OCI-LY7 (cell line): ENCODE data around the gene FHIT. TPM values are rescaled to one million over a fixed set of nuclear protein-coding genes. Genes with fewer than 3 reads are reported as not detected.

ENCODE experiments used
- BruUV-seq: library from RNA; stranded (reverse); fragments of 400-500 nt; replicated peaks from 2 replicates; lab custom pipeline; 2021; lab: Mats Ljungman, UMichigan
- CTCF ChIA-PET: fragments of 300-600 bp; sonication (Branson Sonifier 250); formaldehyde crosslinking; loops from one replicate; lab custom pipeline; 2022; ENCODE audit warnings: antibody characterized with exemption; ENCODE audit not compliant: unreplicated experiment; lab: Charles Lee
- POLR2A ChIA-PET: fragments of 300-600 bp; sonication (Branson Sonifier 250); formaldehyde crosslinking; loops from one replicate; lab custom pipeline; 2022; ENCODE audit warnings: antibody characterized with exemption; lab: Charles Lee
- DNase-seq: peaks from one replicate; pipeline ENCODE4 v3.0.0-alpha.2; 2015; ENCODE audit warnings: low spot score
- H2AFZ ChIP-seq: fragments of 200-600 bp; sonication (generic), shearing (Covaris generic); 2 replicates; pipeline ENCODE4 v1.6.1; 2014; ENCODE audit warnings: mild to moderate bottlenecking, antibody characterized with exemption, low read length, moderate library complexity
- H3K27ac ChIP-seq: fragments of 200-600 bp; sonication (generic); 2 replicates; pipeline ENCODE4 v1.5.1; 2014; ENCODE audit warnings: mixed run types, low read depth, mild to moderate bottlenecking, moderate library complexity, low read length, inconsistent platforms; ENCODE audit not compliant: poor library complexity, severe bottlenecking
- H3K36me3 ChIP-seq: fragments of 200-600 bp; sonication (generic); 2 replicates; pipeline ENCODE4 v1.6.1; 2014; ENCODE audit warnings: mild to moderate bottlenecking, antibody characterized with exemption, low read length, moderate library complexity, mixed read lengths; ENCODE audit not compliant: insufficient read depth
- H3K4me1 ChIP-seq: fragments of 200-600 bp; sonication (generic); 2 replicates; pipeline ENCODE4 v1.5.1; 2014; ENCODE audit warnings: mild to moderate bottlenecking, low read length; ENCODE audit not compliant: insufficient read depth, poor library complexity, severe bottlenecking
- H3K4me2 ChIP-seq: fragments of 200-600 bp; sonication (generic); 2 replicates; pipeline ENCODE4 v1.6.1; 2014; ENCODE audit warnings: mild to moderate bottlenecking, low read length
- H3K4me3 ChIP-seq: fragments of 200-600 bp; sonication (generic); 2 replicates; pipeline ENCODE4 v1.5.1; 2014; ENCODE audit warnings: mild to moderate bottlenecking, low read depth, low read length; ENCODE audit not compliant: poor library complexity, severe bottlenecking
- H3K79me2 ChIP-seq: fragments of 200-600 bp; sonication (generic); 2 replicates; pipeline ENCODE4 v1.6.1; 2016; ENCODE audit warnings: low read depth, mild to moderate bottlenecking, low read length, moderate library complexity, mixed read lengths; ENCODE audit not compliant: insufficient read depth
- H3K9me2 ChIP-seq: fragments of 200-600 bp; sonication (generic); 2 replicates; pipeline ENCODE4 v1.6.1; 2016; ENCODE audit warnings: mild to moderate bottlenecking, low read length, mixed read lengths; ENCODE audit not compliant: insufficient read depth
- H3K9me3 ChIP-seq: fragments of 200-600 bp; sonication (generic); 2 replicates; pipeline ENCODE4 v1.6.1; 2014; ENCODE audit warnings: mild to moderate bottlenecking, mixed run types, low read length, mixed read lengths
- H4K20me1 ChIP-seq: fragments of 200-600 bp; sonication (generic); 2 replicates; pipeline ENCODE4 v1.6.1; 2014; ENCODE audit warnings: mild to moderate bottlenecking, antibody characterized with exemption, low read length, moderate library complexity, mixed read lengths; ENCODE audit not compliant: insufficient read depth
- EZH2phosphoT487 ChIP-seq: fragments of 200-600 bp; sonication (generic); IDR thresholded peaks from 2 replicates; pipeline ENCODE4 v1.6.1; 2018; ENCODE audit warnings: low read depth, borderline replicate concordance, mild to moderate bottlenecking, mixed run types, antibody characterized with exemption, low read length, moderate library complexity, mixed read lengths
- intact Hi-C: fragments of 100-400 bp; cut with micrococcal nuclease; formaldehyde crosslinking; loops from one replicate; pipeline ENCODE4 v1.10.0; 2022; ENCODE audit not compliant: unreplicated experiment
- total RNA-seq, 2 experiments: library from RNA; depleted of rRNA in 1 of 2; stranded (reverse); fragments of >200 nt in 1 of 2; shearing (Covaris generic) in 1 of 2; gene quantifications; 2 replicates each; pipeline ENCODE4 v1.2.3, GENCODE V29; 2014 to 2022
- TF ChIP-seq, protein P1 (sequence below): fragments of 200-600 bp; sonication (generic); conservative IDR thresholded peaks from 2 replicates; pipeline ENCODE4 v1.5.1; 2014; ENCODE audit warnings: mild to moderate bottlenecking, antibody characterized with exemption, low read length, moderate library complexity, mixed read lengths

FHIT gene
- total RNA-seq, 2 experiments from 2014 or later = 5.0 to 10.9 TPM

GRCh38 chr3:61158216-61158615 is 93.0 kb downstream of the FHIT start:
- Histone ChIP-seq H3K4me2 (no peak overlapping the region), H3K79me2 (no peaks in the 10 kb centered on the region), H3K36me3 (no peaks in the 10 kb centered on the region), H4K20me1 (no peaks in the 10 kb centered on the region), H2AFZ (no peak overlapping the region), H3K27ac (no peak overlapping the region), H3K9me2 (no peaks in the 10 kb centered on the region), H3K9me3 (no peaks in the 10 kb centered on the region), H3K4me1 (no peaks in the 10 kb centered on the region), H3K4me3 (no peak overlapping the region)
- no TSS peak for BruUV-seq
- intact Hi-C loops = no loop called here
- ChIA-PET POLR2A (no interaction called here), CTCF (no interaction called here)
- no peak for DNase-seq
- TF ChIP-seq, protein P1, sequence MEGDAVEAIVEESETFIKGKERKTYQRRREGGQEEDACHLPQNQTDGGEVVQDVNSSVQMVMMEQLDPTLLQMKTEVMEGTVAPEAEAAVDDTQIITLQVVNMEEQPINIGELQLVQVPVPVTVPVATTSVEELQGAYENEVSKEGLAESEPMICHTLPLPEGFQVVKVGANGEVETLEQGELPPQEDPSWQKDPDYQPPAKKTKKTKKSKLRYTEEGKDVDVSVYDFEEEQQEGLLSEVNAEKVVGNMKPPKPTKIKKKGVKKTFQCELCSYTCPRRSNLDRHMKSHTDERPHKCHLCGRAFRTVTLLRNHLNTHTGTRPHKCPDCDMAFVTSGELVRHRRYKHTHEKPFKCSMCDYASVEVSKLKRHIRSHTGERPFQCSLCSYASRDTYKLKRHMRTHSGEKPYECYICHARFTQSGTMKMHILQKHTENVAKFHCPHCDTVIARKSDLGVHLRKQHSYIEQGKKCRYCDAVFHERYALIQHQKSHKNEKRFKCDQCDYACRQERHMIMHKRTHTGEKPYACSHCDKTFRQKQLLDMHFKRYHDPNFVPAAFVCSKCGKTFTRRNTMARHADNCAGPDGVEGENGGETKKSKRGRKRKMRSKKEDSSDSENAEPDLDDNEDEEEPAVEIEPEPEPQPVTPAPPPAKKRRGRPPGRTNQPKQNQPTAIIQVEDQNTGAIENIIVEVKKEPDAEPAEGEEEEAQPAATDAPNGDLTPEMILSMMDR = no peak
- no peak for TF ChIP-seq EZH2phosphoT487

GRCh38 chr3:61157414-61157813 is 93.8 kb downstream of the FHIT start:
- POLR2A ChIA-PET = no interaction called here
- no peaks in the 10 kb centered on the region for H3K79me2 ChIP-seq
- CTCF ChIA-PET = no interaction called here
- H3K9me3 ChIP-seq = no peaks in the 10 kb centered on the region
- no peaks in the 10 kb centered on the region for H3K36me3 ChIP-seq
- TF ChIP-seq, protein P1 = no peak
- TF ChIP-seq EZH2phosphoT487 = no peak
- H2AFZ ChIP-seq = no peak overlapping the region
- no peaks in the 10 kb centered on the region for H3K9me2 ChIP-seq
- intact Hi-C loops = no loop called here
- no peaks in the 10 kb centered on the region for H4K20me1 ChIP-seq
- H3K4me2 ChIP-seq = no peak overlapping the region
- H3K4me3 ChIP-seq = no peak overlapping the region
- H3K4me1 ChIP-seq = no peaks in the 10 kb centered on the region
- no TSS peak for BruUV-seq
- DNase-seq = no peak
- H3K27ac ChIP-seq = no peak overlapping the region

- no peak overlapping the region for H3K4me2 ChIP-seq
- no TSS peak for BruUV-seq
- no peaks in the 10 kb centered on the region for H3K9me3 ChIP-seq
- H2AFZ ChIP-seq = no peak overlapping the region
- no peak overlapping the region for H3K27ac ChIP-seq
- ChIA-PET POLR2A (no interaction called here), CTCF (no interaction called here)
- intact Hi-C loops = no loop called here
- H3K4me3 ChIP-seq = no peak overlapping the region
- no peaks in the 10 kb centered on the region for H4K20me1 ChIP-seq
- TF ChIP-seq EZH2phosphoT487 = no peak
- TF ChIP-seq, protein P1 = no peak
- no peaks in the 10 kb centered on the region for H3K36me3 ChIP-seq
- no peak for DNase-seq
- no peaks in the 10 kb centered on the region for H3K4me1 ChIP-seq
- H3K79me2 ChIP-seq = no peaks in the 10 kb centered on the region
- H3K9me2 ChIP-seq = no peaks in the 10 kb centered on the region
These were observed 95.5 kb downstream of the FHIT start for GRCh38 chr3:61155701-61156292.
